Measurements from ENCODE around the gene SLC4A5.

SLC4A5 gene

GRCh38 chr2:74177696-74178095 is 165.5 kb downstream of the SLC4A5 start:
- no peak for FAIRE-seq

GRCh38 chr2:74174909-74175308 is 168.3 kb downstream of the SLC4A5 start:
- no peak for TF ChIP-seq CTCF (IDR thresholded peaks at IDR 0.05; ENCODE audit: insufficient read depth, missing control alignments)
- no peak for FAIRE-seq
- no peak for DNase-seq (ENCODE audit: insufficient read length, low spot score)

More at GRCh38 chr2:74177696-74178095, 165.5 kb downstream of the SLC4A5 start:
- DNase-seq (ENCODE audit: insufficient read length, low spot score), result no peak
- no peak for TF ChIP-seq CTCF (IDR thresholded peaks at IDR 0.05; ENCODE audit: insufficient read depth, missing control alignments)

GRCh38 chr2:74168739-74169138 is 174.5 kb downstream of the SLC4A5 start:
- TF ChIP-seq CTCF (IDR thresholded peaks at IDR 0.05; ENCODE audit: insufficient read depth, missing control alignments), result no peak
- FAIRE-seq, result no peak
- no peak for DNase-seq (ENCODE audit: insufficient read length, low spot score)
